CD4-positive, alpha-beta T cell (primary cell): ENCODE data around the gene ARHGEF6. TPM values are rescaled to one million over a fixed set of nuclear protein-coding genes. Genes with fewer than 3 reads are reported as not detected.

ENCODE experiments used
- ATAC-seq: fragments of 200-7000 bp; cut with Tn5 transposase; one replicate; pipeline ENCODE4 v1.10.0; 2022; ENCODE audit warnings: mild to moderate bottlenecking; ENCODE audit not compliant: poor library complexity
- CTCF ChIA-PET: fragments of 350-600 bp; sonication (Branson Sonifier 250); formaldehyde crosslinking; loops from one replicate; lab custom pipeline; 2021; ENCODE audit warnings: antibody characterized with exemption, inconsistent platforms; lab: Charles Lee
- POLR2A ChIA-PET: fragments of 350-600 bp; sonication (Branson Sonifier 250); formaldehyde crosslinking; loops from one replicate; lab custom pipeline; 2021; ENCODE audit warnings: antibody characterized with exemption, inconsistent platforms; lab: Charles Lee
- DNase-seq, 14 experiments: peaks; one replicate each; pipeline ENCODE4 v3.0.0-alpha.2; 2013 to 2020; ENCODE audit warnings: mixed read lengths in 2 of 14
- H3K27ac ChIP-seq, 2 donors: one replicate each; pipeline versions ENCODE4 v1.5.1 to v1.7.0; 2013; ENCODE audit warnings: low read length in 2 of 2, low read depth in 1 of 2, mild to moderate bottlenecking in 1 of 2
- H3K27me3 ChIP-seq, 2 experiments: 1 replicate in 1 of 2; 2 replicates in 1 of 2; pipeline versions ENCODE4 v1.6.1 to v1.7.0; 2013; ENCODE audit warnings: low read length in 2 of 2, control low read depth in 1 of 2, mild to moderate bottlenecking in 1 of 2, moderate library complexity in 1 of 2; ENCODE audit not compliant: insufficient read depth in 2 of 2, control insufficient read depth in 1 of 2
- H3K36me3 ChIP-seq: one replicate; pipeline ENCODE4 v1.6.1; 2013; ENCODE audit warnings: low read length, control low read depth; ENCODE audit not compliant: insufficient read depth
- H3K4me1 ChIP-seq: one replicate; pipeline ENCODE4 v1.6.1; 2013; ENCODE audit warnings: low read length, control low read depth; ENCODE audit not compliant: insufficient read depth
- H3K4me3 ChIP-seq: one replicate; pipeline ENCODE4 v1.5.1; 2013; ENCODE audit warnings: mild to moderate bottlenecking, low read length, moderate library complexity
- H3K9me3 ChIP-seq, 2 experiments: 1 replicate in 1 of 2; 2 replicates in 1 of 2; pipeline versions ENCODE4 v1.6.1 to v1.7.0; 2013; ENCODE audit warnings: low read length in 2 of 2, mild to moderate bottlenecking in 2 of 2, control low read depth in 1 of 2, moderate library complexity in 1 of 2; ENCODE audit not compliant: control insufficient read depth in 1 of 2, insufficient read depth in 1 of 2
- H3K27ac Mint-ChIP-seq: one replicate; pipeline ENCODE4 v1.8.0; 2020; ENCODE audit warnings: mixed read lengths
- H3K27me3 Mint-ChIP-seq: one replicate; pipeline ENCODE4 v1.8.0; 2021; ENCODE audit warnings: mixed read lengths
- H3K36me3 Mint-ChIP-seq: one replicate; pipeline ENCODE4 v1.8.0; 2021; ENCODE audit warnings: low read depth, mixed read lengths
- H3K4me1 Mint-ChIP-seq: one replicate; pipeline ENCODE4 v1.8.0; 2021; ENCODE audit warnings: low read depth, mixed read lengths
- H3K4me3 Mint-ChIP-seq: one replicate; pipeline ENCODE4 v1.8.0; 2020; ENCODE audit warnings: mild to moderate bottlenecking, mixed read lengths
- H3K9me3 Mint-ChIP-seq: one replicate; pipeline ENCODE4 v1.8.0; 2020; ENCODE audit warnings: mixed read lengths
- intact Hi-C, 2 experiments: fragments of 100-400 bp; cut with DNase I in 1 of 2; cut with micrococcal nuclease in 1 of 2; formaldehyde crosslinking; loops; one replicate each; pipeline versions ENCODE4 v1.15.1 to v1.9.0; 2023 to 2025; cut with DNase I, micrococcal nuclease
- total RNA-seq, 174 experiments: library from RNA in 2 of 174; stranded (reverse) in 2 of 174; gene quantifications; one replicate each; pipeline ENCODE4 v1.2.3 and lab custom pipeline; 2021 to 2026
- TF ChIP-seq, protein P1 (sequence below): fragments of 200-600 bp; IDR thresholded peaks from one replicate; pipeline ENCODE4 v1.8.0; 2022; ENCODE audit warnings: antibody characterized with exemption, mild to moderate bottlenecking

Gene ARHGEF6
- total RNA-seq, 2 experiments from 2014 or later: 43.3 to 45.3 TPM

DNA sequence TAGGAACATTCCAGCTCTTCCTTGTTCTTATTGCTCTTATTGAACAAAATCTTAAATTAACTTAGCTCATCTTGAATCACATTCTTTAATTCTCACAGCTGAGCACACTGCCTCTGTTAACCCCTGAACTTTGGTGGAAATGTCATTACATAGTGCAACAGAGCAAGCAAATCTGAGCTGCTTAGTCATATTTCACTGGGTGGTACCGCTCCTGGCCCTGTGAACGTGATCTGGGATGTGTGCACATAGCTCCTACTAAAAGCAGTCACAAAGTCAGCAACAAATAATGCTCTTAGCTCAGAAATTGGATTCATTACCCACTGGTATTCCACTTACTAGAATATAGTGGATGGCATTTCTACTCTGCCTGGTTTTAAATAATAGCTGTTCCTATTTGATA is 27.9 kb downstream of the ARHGEF6 start:
- H3K4me1 Mint-ChIP-seq: peaks cover 92% of the 10 kb centered on the region
- ChIA-PET POLR2A (interaction anchor here (0.6 to 2.4 kb wide), 6 partner anchors 9 to 128 kb away, joined by 3 to 7 read pairs (median 4); partner anchors contain the start of gene RBMX), CTCF (interaction anchor here (1.2 to 1.8 kb wide), 2 partner anchors 14 to 16 kb away, joined by 3 to 4 read pairs; no protein-coding TSS in a partner anchor)
- TF ChIP-seq, protein P1, sequence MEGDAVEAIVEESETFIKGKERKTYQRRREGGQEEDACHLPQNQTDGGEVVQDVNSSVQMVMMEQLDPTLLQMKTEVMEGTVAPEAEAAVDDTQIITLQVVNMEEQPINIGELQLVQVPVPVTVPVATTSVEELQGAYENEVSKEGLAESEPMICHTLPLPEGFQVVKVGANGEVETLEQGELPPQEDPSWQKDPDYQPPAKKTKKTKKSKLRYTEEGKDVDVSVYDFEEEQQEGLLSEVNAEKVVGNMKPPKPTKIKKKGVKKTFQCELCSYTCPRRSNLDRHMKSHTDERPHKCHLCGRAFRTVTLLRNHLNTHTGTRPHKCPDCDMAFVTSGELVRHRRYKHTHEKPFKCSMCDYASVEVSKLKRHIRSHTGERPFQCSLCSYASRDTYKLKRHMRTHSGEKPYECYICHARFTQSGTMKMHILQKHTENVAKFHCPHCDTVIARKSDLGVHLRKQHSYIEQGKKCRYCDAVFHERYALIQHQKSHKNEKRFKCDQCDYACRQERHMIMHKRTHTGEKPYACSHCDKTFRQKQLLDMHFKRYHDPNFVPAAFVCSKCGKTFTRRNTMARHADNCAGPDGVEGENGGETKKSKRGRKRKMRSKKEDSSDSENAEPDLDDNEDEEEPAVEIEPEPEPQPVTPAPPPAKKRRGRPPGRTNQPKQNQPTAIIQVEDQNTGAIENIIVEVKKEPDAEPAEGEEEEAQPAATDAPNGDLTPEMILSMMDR: no peak
- no peaks in the 10 kb centered on the region for H3K36me3 ChIP-seq
- no peaks in the 10 kb centered on the region for H3K9me3 Mint-ChIP-seq
- H3K9me3 ChIP-seq: no peaks in the 10 kb centered on the region
- H3K4me3 ChIP-seq: no peak overlapping the region
- DNase-seq: no peak
- peaks cover 24% of the 10 kb centered on the region for H3K36me3 Mint-ChIP-seq
- H3K27me3 Mint-ChIP-seq: no peaks in the 10 kb centered on the region
- peaks cover 26% of the 10 kb centered on the region for H3K4me1 ChIP-seq
- ATAC-seq: no peak
- no peaks in the 10 kb centered on the region for H3K27me3 ChIP-seq
- intact Hi-C loops: no loop called here
- H3K4me3 Mint-ChIP-seq: no peak overlapping the region
- H3K27ac Mint-ChIP-seq: peak overlapping the region; percentile 69
- no peak overlapping the region for H3K27ac ChIP-seq

DNA sequence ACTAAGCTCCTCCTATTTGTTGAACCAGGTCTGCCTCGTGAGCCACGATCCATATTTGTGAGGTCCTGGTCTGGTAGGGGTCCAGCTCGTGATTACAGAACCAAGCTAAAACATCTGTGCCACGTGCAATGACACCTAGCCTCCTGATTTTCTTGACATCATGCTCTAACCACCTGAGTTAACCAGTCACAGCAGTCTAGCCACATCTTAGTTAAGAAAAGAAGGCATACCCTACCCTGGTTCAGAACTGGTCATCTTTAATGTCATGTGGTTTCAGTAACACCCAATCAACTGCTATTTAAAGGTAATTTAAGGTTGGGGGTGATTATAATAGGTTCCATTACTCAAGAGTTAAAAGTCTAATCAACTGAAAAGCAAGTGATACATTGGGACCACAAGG is 28.4 kb downstream of the ARHGEF6 start:
- Histone ChIP-seq H3K36me3 (no peaks in the 10 kb centered on the region), H3K27me3 (no peaks in the 10 kb centered on the region), H3K9me3 (no peaks in the 10 kb centered on the region), H3K4me1 (peaks cover 29% of the 10 kb centered on the region), H3K27ac (no peak overlapping the region), H3K4me3 (no peak overlapping the region)
- Mint-ChIP-seq H3K9me3 (no peaks in the 10 kb centered on the region), H3K27me3 (no peaks in the 10 kb centered on the region), H3K36me3 (peaks cover 25% of the 10 kb centered on the region), H3K4me3 (no peak overlapping the region), H3K27ac (peak overlapping the region; percentile 69), H3K4me1 (peaks cover 92% of the 10 kb centered on the region)
- CTCF ChIA-PET: interaction anchor here (1.8 kb wide), 1 partner anchor 15 kb away, joined by 4 read pairs; no protein-coding TSS in a partner anchor
- POLR2A ChIA-PET: interaction anchor here (1.3 to 2.4 kb wide), 3 partner anchors 9 to 90 kb away, joined by 3 to 7 read pairs (median 7); no protein-coding TSS in a partner anchor
- ATAC-seq: no peak
- no peak for DNase-seq
- intact Hi-C loops: no loop called here
- TF ChIP-seq, protein P1: no peak

DNA sequence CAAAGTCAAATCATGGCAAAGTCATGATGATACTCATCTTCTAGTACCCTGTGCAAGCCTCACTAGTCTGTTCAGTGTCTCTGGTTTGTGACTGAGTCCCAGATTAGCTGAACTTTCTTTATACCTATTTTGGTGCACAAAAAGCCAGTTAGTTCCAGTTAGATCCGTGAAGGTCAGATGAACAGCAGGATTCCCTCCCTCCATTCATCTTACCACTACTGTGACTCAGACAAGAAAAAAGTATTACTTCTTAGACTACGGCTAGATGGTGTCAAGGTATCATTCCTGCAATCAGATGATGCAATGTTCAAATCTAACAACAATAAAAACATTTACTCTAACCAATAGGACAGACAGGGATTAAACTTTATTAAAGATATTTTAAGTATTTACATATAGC is 30.4 kb downstream of the ARHGEF6 start:
- Histone ChIP-seq H3K27ac (no peak overlapping the region), H3K27me3 (no peaks in the 10 kb centered on the region), H3K4me1 (peaks cover 31% of the 10 kb centered on the region), H3K36me3 (peaks cover 13% of the 10 kb centered on the region), H3K9me3 (no peaks in the 10 kb centered on the region), H3K4me3 (no peak overlapping the region)
- no peaks in the 10 kb centered on the region for H3K9me3 Mint-ChIP-seq
- TF ChIP-seq, protein P1: no peak
- H3K27ac Mint-ChIP-seq: peak overlapping the region; percentile 69
- H3K4me3 Mint-ChIP-seq: no peak overlapping the region
- DNase-seq: no peak
- POLR2A ChIA-PET: no interaction called here
- no peaks in the 10 kb centered on the region for H3K27me3 Mint-ChIP-seq
- H3K36me3 Mint-ChIP-seq: peaks cover 35% of the 10 kb centered on the region
- peaks cover 93% of the 10 kb centered on the region for H3K4me1 Mint-ChIP-seq
- intact Hi-C loops: no loop called here
- ATAC-seq: peak; percentile 43
- CTCF ChIA-PET: no interaction called here
